ENCODE data around the gene RTN4IP1.

The RTN4IP1 gene

GRCh38 chr6:106629103-106629858 lies at the start of gene RTN4IP1, which contains the start of gene QRSL1:
TSS of gene RTN4IP1 (minus strand) at chr6:106629498. CDS start at chr6:106629021, 477 bp downstream.
TSS of gene QRSL1 (plus strand) at chr6:106629578. CDS start at chr6:106629682, 104 bp downstream.
- DNase-seq (ENCODE audit: low spot score), result peak; percentile 88

GRCh38 chr6:106677282-106677681 lies 48.0 kb upstream of the RTN4IP1 start:
- DNase-seq (ENCODE audit: low spot score), result no peak

- DNase-seq (ENCODE audit: low spot score), result no peak
Measured at GRCh38 chr6:106674541-106675229, 45.4 kb upstream of the RTN4IP1 start.

GRCh38 chr6:106671651-106672050 lies 42.4 kb upstream of the RTN4IP1 start:
- DNase-seq (ENCODE audit: low spot score), result no peak

GRCh38 chr6:106670236-106670635 lies 40.9 kb upstream of the RTN4IP1 start:
- DNase-seq (ENCODE audit: low spot score), result no peak

- DNase-seq (ENCODE audit: low spot score), result no peak
Measured at GRCh38 chr6:106667022-106667402, 37.7 kb upstream of the RTN4IP1 start.

GRCh38 chr6:106666282-106667021 lies 37.2 kb upstream of the RTN4IP1 start:
- DNase-seq (ENCODE audit: low spot score), result no peak

- no peak for DNase-seq (ENCODE audit: low spot score)
Measured at GRCh38 chr6:106662458-106662857, 33.2 kb upstream of the RTN4IP1 start.

- no peak for DNase-seq (ENCODE audit: low spot score)
Measured at GRCh38 chr6:106659859-106660258, 30.6 kb upstream of the RTN4IP1 start.

GRCh38 chr6:106658469-106658868 lies 29.2 kb upstream of the RTN4IP1 start:
- DNase-seq (ENCODE audit: low spot score), result peak; percentile 7

- no peak for DNase-seq (ENCODE audit: low spot score)
Measured at GRCh38 chr6:106648651-106649308, 19.5 kb upstream of the RTN4IP1 start.

- DNase-seq (ENCODE audit: low spot score), result no peak
Measured at GRCh38 chr6:106643061-106643460, 13.8 kb upstream of the RTN4IP1 start.

- DNase-seq (ENCODE audit: low spot score), result no peak
Measured at GRCh38 chr6:106642476-106642875, 13.2 kb upstream of the RTN4IP1 start.

- no peak for DNase-seq (ENCODE audit: low spot score)
Measured at GRCh38 chr6:106639812-106640211, 10.5 kb upstream of the RTN4IP1 start.

- DNase-seq (ENCODE audit: low spot score), result no peak
Measured at GRCh38 chr6:106637717-106638341, 8.5 kb upstream of the RTN4IP1 start.

GRCh38 chr6:106637051-106637716 lies 7.9 kb upstream of the RTN4IP1 start:
- DNase-seq (ENCODE audit: low spot score), result no peak

- DNase-seq (ENCODE audit: low spot score), result no peak
Measured at GRCh38 chr6:106634565-106634964, 5.3 kb upstream of the RTN4IP1 start.

GRCh38 chr6:106631346-106631745 lies 2.0 kb upstream of the RTN4IP1 start:
- DNase-seq (ENCODE audit: low spot score), result no peak

- peak; percentile 6 for DNase-seq (ENCODE audit: low spot score)
Measured at GRCh38 chr6:106630366-106630765, 1.1 kb upstream of the RTN4IP1 start.

- DNase-seq (ENCODE audit: low spot score), result no peak
Measured at GRCh38 chr6:106629859-106630163, 513 bp upstream of the RTN4IP1 start.

- DNase-seq (ENCODE audit: low spot score), result peak; percentile 4
Measured at GRCh38 chr6:106628658-106629102, 618 bp downstream of the RTN4IP1 start.
